Activated gamma-delta T cell treated with Interleukin-2 at 50 U/mL for 16 hours (primary cell): ENCODE results near the gene LLGL1.
"Not testable (repeated sequence)": the region's sequence is repeated elsewhere in the genome, so short reads cannot be mapped to it uniquely, and the experiment has no call there.

Experiments
- DNase-seq: peaks from one replicate; pipeline ENCODE4 v3.0.0-alpha.2; 2020

The LLGL1 gene

GRCh38 chr17:18194804-18195203 lies 30.6 kb upstream of the LLGL1 start:
- no peak for DNase-seq

GRCh38 chr17:18195246-18195645 lies 30.2 kb upstream of the LLGL1 start:
- DNase-seq: no peak

GRCh38 chr17:18197535-18198194 lies 27.8 kb upstream of the LLGL1 start:
- no peak for DNase-seq

GRCh38 chr17:18198530-18198929 lies 26.9 kb upstream of the LLGL1 start:
- DNase-seq: no peak

GRCh38 chr17:18201108-18201507 lies 24.3 kb upstream of the LLGL1 start:
- no peak for DNase-seq

GRCh38 chr17:18203308-18203707 lies 22.1 kb upstream of the LLGL1 start:
- DNase-seq: no peak

GRCh38 chr17:18205861-18206260 lies 19.6 kb upstream of the LLGL1 start:
- no peak for DNase-seq

DNA sequence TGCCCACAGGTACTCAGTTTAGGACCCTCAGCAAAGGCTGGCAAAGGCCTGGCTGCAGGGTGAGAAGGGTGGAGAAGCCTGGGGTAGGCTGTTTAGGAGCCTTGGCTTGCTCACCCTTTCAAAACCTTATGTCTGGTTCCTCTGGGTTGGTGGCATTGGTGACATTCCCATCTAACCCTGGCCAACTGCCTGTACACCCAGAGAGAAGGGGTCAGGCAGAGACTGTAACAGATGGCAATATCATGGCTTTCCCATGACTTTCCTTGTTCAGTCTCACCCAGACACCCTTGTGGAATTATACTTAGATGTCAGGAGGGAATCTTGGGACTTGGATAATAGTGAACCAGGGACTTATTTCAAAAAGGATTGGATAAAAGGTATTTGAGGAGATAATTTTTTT lies 18.5 kb upstream of the LLGL1 start:
- no peak for DNase-seq

- no peak for DNase-seq
Observed at GRCh38 chr17:18208092-18208491, 17.3 kb upstream of the LLGL1 start.

- DNase-seq: no peak
Observed at GRCh38 chr17:18213666-18214270, 11.7 kb upstream of the LLGL1 start.

- DNase-seq: not testable (repeated sequence)
Observed at GRCh38 chr17:18216906-18217305, 8.5 kb upstream of the LLGL1 start.

GRCh38 chr17:18217412-18218015 lies 7.9 kb upstream of the LLGL1 start:
- DNase-seq: peak; percentile 70

DNA sequence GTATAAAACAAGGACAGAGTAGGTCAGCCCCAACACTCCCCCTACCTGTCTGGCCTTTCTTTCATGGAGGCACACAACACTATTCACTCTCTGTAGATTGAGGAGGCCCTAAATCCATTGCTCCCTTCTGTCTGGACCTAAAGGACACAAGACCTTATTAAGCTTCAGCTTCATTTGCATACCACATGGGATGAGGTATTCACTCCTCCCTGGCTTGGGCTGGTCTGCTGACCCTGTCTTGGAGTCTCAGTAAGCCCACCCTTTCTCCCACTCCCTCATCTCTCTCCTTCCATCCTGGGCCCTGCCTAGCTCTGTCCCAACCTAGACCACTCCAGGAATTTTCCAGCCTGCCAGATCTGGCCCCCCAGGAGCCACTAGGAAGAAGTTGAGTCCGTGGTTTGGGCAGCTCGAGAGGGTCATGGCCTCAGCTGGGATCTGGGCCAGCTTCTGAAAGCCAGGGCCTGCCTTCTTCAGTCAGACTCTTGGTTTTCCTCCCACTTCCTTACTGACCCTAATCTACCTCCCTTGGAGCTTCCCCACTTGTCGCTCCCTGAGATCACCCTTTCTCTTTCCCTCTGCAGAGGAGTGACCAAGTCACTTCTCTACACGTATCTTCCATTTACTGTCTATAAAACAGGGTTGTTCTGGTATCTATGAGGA lies 6.5 kb upstream of the LLGL1 start:
- no peak for DNase-seq

GRCh38 chr17:18224053-18224386 lies 1.4 kb upstream of the LLGL1 start:
- DNase-seq: no peak

DNA sequence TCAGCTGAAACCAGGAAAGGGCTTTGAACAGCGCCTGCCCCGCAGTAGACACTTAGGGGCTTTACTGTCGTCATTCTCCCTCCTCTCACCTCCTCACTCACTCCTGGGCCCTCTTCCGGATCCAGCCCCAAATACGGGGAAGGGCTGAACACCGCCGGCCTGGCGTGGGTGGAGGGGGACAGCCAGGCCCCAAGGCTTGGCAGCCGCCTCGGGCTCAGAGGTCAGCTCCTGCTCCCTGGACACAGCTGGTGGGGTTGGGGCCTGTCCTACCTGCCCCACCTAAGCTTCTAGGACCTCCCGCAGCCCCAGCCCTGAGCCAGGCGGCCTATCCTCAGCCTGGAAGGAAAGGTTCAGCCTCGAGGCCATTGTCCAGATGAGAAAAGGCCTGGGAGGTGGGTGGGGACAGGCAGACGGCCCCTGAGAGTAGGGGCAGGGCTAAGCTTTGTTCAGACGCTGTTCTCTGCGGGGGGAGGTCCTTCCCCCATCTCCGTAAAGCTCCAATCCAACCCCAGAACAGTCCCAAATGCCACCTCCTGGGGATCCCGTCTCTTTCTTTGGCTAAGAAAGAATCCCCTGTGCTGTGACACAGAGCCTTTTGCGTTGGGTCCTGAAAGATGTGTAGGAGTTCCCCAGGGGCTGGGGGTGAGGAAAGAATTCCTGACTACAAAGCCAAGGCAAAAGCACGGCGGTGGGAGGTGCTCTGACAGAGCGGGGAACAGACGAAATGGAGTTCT lies 881 bp upstream of the LLGL1 start:
- DNase-seq: no peak

- no peak for DNase-seq
Observed at GRCh38 chr17:18225642-18226283, 328 bp downstream of the LLGL1 start.

DNA sequence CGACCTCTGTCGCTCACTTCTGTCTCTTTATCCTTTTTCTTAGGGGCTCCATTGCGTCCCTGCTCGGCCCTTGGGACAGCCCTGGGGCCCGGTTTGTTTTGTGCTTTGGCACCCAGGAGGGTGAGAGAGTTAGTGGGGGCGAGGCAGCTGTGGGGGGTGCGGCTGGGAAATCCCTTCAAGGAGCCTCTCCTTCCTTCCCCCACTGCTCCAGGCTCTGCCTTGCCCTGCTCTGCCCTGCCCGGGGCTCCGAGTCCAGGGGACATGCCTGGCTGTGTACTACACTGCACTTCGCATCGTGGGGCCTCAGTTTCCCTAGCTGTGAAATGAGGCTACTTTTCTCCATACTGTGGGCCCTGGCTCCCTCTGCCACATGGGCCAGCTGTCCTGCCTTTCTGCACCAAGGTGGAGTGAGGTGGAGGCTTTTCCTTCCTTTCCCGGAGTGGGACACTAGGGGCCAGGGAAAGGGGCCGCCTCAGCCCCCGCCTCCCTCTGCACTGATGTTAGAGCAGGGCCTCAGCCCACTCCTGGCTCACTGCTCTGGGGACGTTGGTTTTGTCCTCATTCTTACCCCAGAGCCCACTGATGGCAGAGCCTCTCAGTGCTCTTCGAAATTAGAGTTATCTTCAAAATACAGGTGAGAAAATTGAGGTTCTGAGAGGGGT lies 980 bp downstream of the LLGL1 start:
- no peak for DNase-seq

GRCh38 chr17:18227635-18228034 lies 2.2 kb downstream of the LLGL1 start:
- DNase-seq: no peak

DNA sequence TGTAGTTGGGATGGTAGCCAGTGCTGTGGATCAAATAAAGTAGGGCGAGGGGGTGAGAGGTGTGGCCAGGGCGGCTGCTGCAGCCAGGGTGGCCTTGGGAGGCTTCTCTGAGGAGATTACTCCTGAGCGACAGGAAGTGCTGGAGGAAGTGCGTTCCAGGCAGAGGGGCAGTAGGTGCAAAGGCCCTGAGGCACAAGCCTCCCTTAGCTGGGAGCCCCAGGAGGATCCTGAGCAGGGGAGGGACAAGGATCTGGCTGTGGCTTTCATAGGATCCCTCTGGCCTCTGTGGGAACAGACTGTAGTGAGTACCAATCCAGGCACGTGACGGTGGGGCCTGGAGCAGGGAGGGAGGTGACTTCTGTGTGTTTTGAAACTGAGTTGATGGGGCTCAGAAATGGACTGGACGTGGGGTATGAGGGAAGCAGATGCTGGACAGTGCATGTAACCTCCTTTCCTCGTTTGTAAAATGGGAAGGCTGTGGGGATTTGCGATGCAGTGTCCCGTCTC lies 2.8 kb downstream of the LLGL1 start:
- no peak for DNase-seq

DNA sequence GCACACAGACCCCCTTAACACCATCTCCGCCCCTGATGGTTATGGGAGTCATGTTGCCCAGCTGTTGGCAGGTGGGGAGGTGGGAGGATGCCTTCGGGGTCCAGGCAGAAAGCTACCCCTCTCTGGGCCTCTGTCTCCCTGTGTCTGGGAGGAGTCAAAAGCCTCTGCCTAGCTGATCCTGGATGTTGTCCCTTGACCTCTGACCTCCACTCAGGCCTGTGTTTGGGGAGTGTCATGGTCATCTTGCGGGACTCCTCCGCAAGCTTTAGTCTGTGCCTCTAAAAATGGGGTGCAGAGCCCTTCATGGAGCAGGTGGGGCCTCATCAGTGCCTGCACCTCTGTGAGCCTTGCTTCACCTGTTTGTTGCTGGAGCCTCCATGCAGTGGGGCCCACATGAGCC lies 3.8 kb downstream of the LLGL1 start:
- no peak for DNase-seq

DNA sequence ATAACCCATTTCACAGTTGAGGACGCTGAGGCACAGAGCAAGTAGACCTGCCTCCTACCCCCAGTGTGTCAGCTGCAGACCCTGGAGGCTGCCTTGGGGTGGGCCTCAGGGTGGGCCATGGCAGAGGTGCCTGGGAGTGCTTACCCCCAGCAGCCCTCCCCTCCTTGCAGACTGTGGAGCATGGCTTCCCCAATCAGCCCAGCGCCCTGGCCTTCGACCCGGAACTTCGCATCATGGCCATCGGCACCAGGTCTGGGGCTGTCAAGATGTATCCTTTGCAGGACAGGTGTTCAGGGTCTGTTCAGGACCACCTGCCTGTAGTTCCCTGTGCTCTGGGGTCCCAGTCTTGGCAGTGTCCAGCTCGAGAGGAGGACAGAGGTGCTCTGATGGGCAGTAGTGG lies 4.3 kb downstream of the LLGL1 start:
- no peak for DNase-seq
